ENCODE results near the gene RTN4RL1.

RTN4RL1 gene

GRCh38 chr17:1946021-1946932 lies 78.9 kb downstream of the RTN4RL1 start:
- no peak for DNase-seq

GRCh38 chr17:1945621-1946020 lies 79.5 kb downstream of the RTN4RL1 start:
- no peak for DNase-seq

- no peak for DNase-seq
Observed at GRCh38 chr17:1943436-1943831, 81.7 kb downstream of the RTN4RL1 start.

GRCh38 chr17:1942666-1943435 lies 82.3 kb downstream of the RTN4RL1 start:
- no peak for DNase-seq

GRCh38 chr17:1942066-1942365 lies 83.1 kb downstream of the RTN4RL1 start:
- DNase-seq = no peak

- DNase-seq = no peak
Observed at GRCh38 chr17:1941272-1942065, 83.7 kb downstream of the RTN4RL1 start.

GRCh38 chr17:1940810-1941185 lies 84.3 kb downstream of the RTN4RL1 start:
- DNase-seq = no peak

GRCh38 chr17:1939981-1940809 lies 84.9 kb downstream of the RTN4RL1 start:
- no peak for DNase-seq

- DNase-seq = no peak
Observed at GRCh38 chr17:1937461-1937860, 87.7 kb downstream of the RTN4RL1 start.

- DNase-seq = no peak
Observed at GRCh38 chr17:1936766-1937165, 88.4 kb downstream of the RTN4RL1 start.

- DNase-seq = no peak
Observed at GRCh38 chr17:1934901-1935300, 90.2 kb downstream of the RTN4RL1 start.

GRCh38 chr17:1933875-1934715 lies 91.0 kb downstream of the RTN4RL1 start:
- no peak for DNase-seq

- DNase-seq = no peak
Observed at GRCh38 chr17:1931844-1932579, 93.1 kb downstream of the RTN4RL1 start.

GRCh38 chr17:1930337-1930645 lies 94.8 kb downstream of the RTN4RL1 start:
- DNase-seq = no peak

- no peak for DNase-seq
Observed at GRCh38 chr17:1928976-1929375, 96.2 kb downstream of the RTN4RL1 start.

- no peak for DNase-seq
Observed at GRCh38 chr17:1920948-1921351, 104.2 kb downstream of the RTN4RL1 start.

GRCh38 chr17:1919201-1919600 lies 105.9 kb downstream of the RTN4RL1 start:
- no peak for DNase-seq

- DNase-seq = no peak
Observed at GRCh38 chr17:1918346-1919162, 106.6 kb downstream of the RTN4RL1 start.

GRCh38 chr17:1916963-1917715 lies 108.0 kb downstream of the RTN4RL1 start:
- DNase-seq = no peak

Data from stimulated activated CD8-positive, alpha-beta memory T cell treated with anti-CD3 and anti-CD28 coated beads, Interleukin-4, amount 100 ng/mL, for 48 hours (primary cell).